HK-2 (cell line): ENCODE measurements around the gene LRRC4C.
A peak's percentile ranks its signal among the peaks of the same experiment; 100 is the strongest.

Source experiments
- DNase-seq: peaks from one replicate; pipeline ENCODE4 v3.0.0-alpha.2; 2018; ENCODE audit not compliant: unreplicated experiment

LRRC4C gene

GRCh38 chr11:40376331-40376730 lies 1083.1 kb downstream of the LRRC4C start:
- no peak for DNase-seq

- no peak for DNase-seq
Measured at GRCh38 chr11:40370821-40371616, 1088.4 kb downstream of the LRRC4C start.

- DNase-seq: no peak
Measured at GRCh38 chr11:40360206-40360798, 1099.2 kb downstream of the LRRC4C start.

GRCh38 chr11:40354121-40354520 lies 1105.3 kb downstream of the LRRC4C start:
- DNase-seq: no peak

- DNase-seq: no peak
Measured at GRCh38 chr11:40340911-40341310, 1118.5 kb downstream of the LRRC4C start.

GRCh38 chr11:40338739-40339138 lies 1120.7 kb downstream of the LRRC4C start:
- no peak for DNase-seq

- no peak for DNase-seq
Measured at GRCh38 chr11:40338062-40338461, 1121.4 kb downstream of the LRRC4C start.

- no peak for DNase-seq
Measured at GRCh38 chr11:40337118-40337517, 1122.3 kb downstream of the LRRC4C start.

- peak; percentile 81 for DNase-seq
Measured at GRCh38 chr11:40328890-40329614, 1130.4 kb downstream of the LRRC4C start.

GRCh38 chr11:40323241-40323640 lies 1136.2 kb downstream of the LRRC4C start:
- DNase-seq: no peak

- DNase-seq: no peak
Measured at GRCh38 chr11:40321537-40321936, 1137.9 kb downstream of the LRRC4C start.

- DNase-seq: no peak
Measured at GRCh38 chr11:40316171-40316570, 1143.3 kb downstream of the LRRC4C start.

- DNase-seq: no peak
Measured at GRCh38 chr11:40315122-40315521, 1144.3 kb downstream of the LRRC4C start.

- DNase-seq: no peak
Measured at GRCh38 chr11:40314327-40314726, 1145.1 kb downstream of the LRRC4C start.

GRCh38 chr11:40306938-40307548 lies 1152.4 kb downstream of the LRRC4C start:
- DNase-seq: peak; percentile 38

- DNase-seq: no peak
Measured at GRCh38 chr11:40302669-40303068, 1156.8 kb downstream of the LRRC4C start.

GRCh38 chr11:40295466-40295865 lies 1164.0 kb downstream of the LRRC4C start:
- DNase-seq: no peak

GRCh38 chr11:40294741-40295140 lies 1164.7 kb downstream of the LRRC4C start:
- DNase-seq: no peak

GRCh38 chr11:40294349-40294735 lies 1165.1 kb downstream of the LRRC4C start:
- no peak for DNase-seq

- peak; percentile 65 for DNase-seq
Measured at GRCh38 chr11:40293655-40294348, 1165.7 kb downstream of the LRRC4C start.

GRCh38 chr11:40292721-40293508 lies 1166.5 kb downstream of the LRRC4C start:
- no peak for DNase-seq
